ENCODE data around the gene LRRC73.
"Not testable (repeated sequence)": the region's sequence is repeated elsewhere in the genome, so short reads cannot be mapped to it uniquely, and the experiment has no call there.

- not testable (repeated sequence) for TF ChIP-seq CTCF (IDR thresholded peaks at IDR 0.05; ENCODE audit: low read length); EZH2 (optimal IDR thresholded peaks at IDR 0.05; ENCODE audit: low read depth, low read length)
Observed at GRCh38 chr6:43498291-43498690, 11.9 kb downstream of the LRRC73 start.

Data from MM.1S (cell line).